ENCODE results near the gene MARCHF3. TPM values are rescaled to one million over a fixed set of nuclear protein-coding genes. Genes with fewer than 3 reads are reported as not detected.
"Not testable (repeated sequence)": the region's sequence is repeated elsewhere in the genome, so short reads cannot be mapped to it uniquely, and the experiment has no call there.

MARCHF3 gene
- total RNA-seq, 1 experiment from 2014 or later, result 5.4 TPM

- DNase-seq (ENCODE audit: unreplicated experiment), result no peak
- ChIA-PET POLR2A (interaction anchor here (0.6 to 0.7 kb wide), 2 partner anchors 8 to 132 kb away, joined by 3 read pairs; no protein-coding TSS in a partner anchor), CTCF (interaction anchor here (1.0 kb wide), 1 partner anchor 236 kb away, joined by 3 read pairs; no protein-coding TSS in a partner anchor)
- no peaks in the 10 kb centered on the region for H3K9me3 Mint-ChIP-seq (ENCODE audit: unreplicated experiment)
- no TSS peak for BruUV-seq (replicated peaks)
- no peak overlapping the region for H3K27ac Mint-ChIP-seq (ENCODE audit: low read depth, unreplicated experiment)
- H3K27me3 Mint-ChIP-seq (ENCODE audit: insufficient read depth, unreplicated experiment), result no peaks in the 10 kb centered on the region
- intact Hi-C loops (cut with micrococcal nuclease), result no loop called here
- no peak overlapping the region for H3K4me3 Mint-ChIP-seq (ENCODE audit: unreplicated experiment)
- H3K36me3 Mint-ChIP-seq (ENCODE audit: insufficient read depth, unreplicated experiment), result no peaks in the 10 kb centered on the region
- H3K4me1 Mint-ChIP-seq (ENCODE audit: insufficient read depth, unreplicated experiment), result no peaks in the 10 kb centered on the region
- no peak for TF ChIP-seq CTCF (IDR thresholded peaks at IDR 0.05; ENCODE audit: unreplicated experiment)
These were observed 10.4 kb downstream of the MARCHF3 start for GRCh38 chr5:127019928-127020327.

GRCh38 chr5:127016722-127017121 is 13.6 kb downstream of the MARCHF3 start:
- H3K4me3 Mint-ChIP-seq (ENCODE audit: unreplicated experiment); intact Hi-C loops (cut with micrococcal nuclease); H3K27me3 Mint-ChIP-seq (ENCODE audit: insufficient read depth, unreplicated experiment); CTCF ChIA-PET; H3K36me3 Mint-ChIP-seq (ENCODE audit: insufficient read depth, unreplicated experiment); BruUV-seq (replicated peaks); POLR2A ChIA-PET; H3K9me3 Mint-ChIP-seq (ENCODE audit: unreplicated experiment); DNase-seq (ENCODE audit: unreplicated experiment); H3K27ac Mint-ChIP-seq (ENCODE audit: low read depth, unreplicated experiment): not testable (repeated sequence)
- peaks cover 14% of the 10 kb centered on the region for H3K4me1 Mint-ChIP-seq (ENCODE audit: insufficient read depth, unreplicated experiment)

GRCh38 chr5:127015716-127016115 is 14.6 kb downstream of the MARCHF3 start:
- TF ChIP-seq CTCF (IDR thresholded peaks at IDR 0.05; ENCODE audit: unreplicated experiment), result no peak
- Mint-ChIP-seq H3K4me1 (ENCODE audit: insufficient read depth, unreplicated experiment) (peaks cover 20% of the 10 kb centered on the region), H3K36me3 (ENCODE audit: insufficient read depth, unreplicated experiment) (no peaks in the 10 kb centered on the region), H3K9me3 (ENCODE audit: unreplicated experiment) (no peaks in the 10 kb centered on the region), H3K27me3 (ENCODE audit: insufficient read depth, unreplicated experiment) (no peaks in the 10 kb centered on the region), H3K27ac (ENCODE audit: low read depth, unreplicated experiment) (no peak overlapping the region), H3K4me3 (ENCODE audit: unreplicated experiment) (no peak overlapping the region)
- BruUV-seq (replicated peaks), result no TSS peak
- intact Hi-C loops (cut with micrococcal nuclease), result no loop called here
- POLR2A ChIA-PET, result interaction anchor here (0.6 to 1.4 kb wide), 2 partner anchors 14 to 155 kb away, joined by 3 to 5 read pairs; no protein-coding TSS in a partner anchor
- CTCF ChIA-PET, result interaction anchor here (0.8 kb wide), 1 partner anchor 13 kb away, joined by 3 read pairs; no protein-coding TSS in a partner anchor
- DNase-seq (ENCODE audit: unreplicated experiment), result no peak

GRCh38 chr5:127014573-127014972 is 15.8 kb downstream of the MARCHF3 start:
- H3K9me3 Mint-ChIP-seq (ENCODE audit: unreplicated experiment), result no peaks in the 10 kb centered on the region
- POLR2A ChIA-PET, result interaction anchor here (0.9 kb wide), 1 partner anchor 43 kb away, joined by 3 read pairs; no protein-coding TSS in a partner anchor
- H3K4me1 Mint-ChIP-seq (ENCODE audit: insufficient read depth, unreplicated experiment), result peaks cover 20% of the 10 kb centered on the region
- no peak for TF ChIP-seq CTCF (IDR thresholded peaks at IDR 0.05; ENCODE audit: unreplicated experiment)
- intact Hi-C loops (cut with micrococcal nuclease), result no loop called here
- H3K4me3 Mint-ChIP-seq (ENCODE audit: unreplicated experiment), result no peak overlapping the region
- CTCF ChIA-PET, result no interaction called here
- no TSS peak for BruUV-seq (replicated peaks)
- no peaks in the 10 kb centered on the region for H3K36me3 Mint-ChIP-seq (ENCODE audit: insufficient read depth, unreplicated experiment)
- H3K27me3 Mint-ChIP-seq (ENCODE audit: insufficient read depth, unreplicated experiment), result no peaks in the 10 kb centered on the region
- DNase-seq (ENCODE audit: unreplicated experiment), result no peak
- H3K27ac Mint-ChIP-seq (ENCODE audit: low read depth, unreplicated experiment), result no peak overlapping the region

Data from MCF 10A (cell line).